Loucy (cell line): ENCODE results near the gene ELOVL4.

Experiments
- CTCF ChIP-seq: fragments of 200-600 bp; sonication (generic); conservative IDR thresholded peaks from 2 replicates; pipeline ENCODE4 v1.5.1; 2014; ENCODE audit warnings: mild to moderate bottlenecking, antibody characterized with exemption, low read length
- EZH2phosphoT487 ChIP-seq: fragments of 200-600 bp; IDR thresholded peaks from 2 replicates; pipeline ENCODE4 v1.6.1; 2018; ENCODE audit warnings: antibody characterized with exemption, mild to moderate bottlenecking, moderate library complexity, borderline replicate concordance

- no peak for TF ChIP-seq CTCF
- TF ChIP-seq EZH2phosphoT487 = no peak
These were observed 19.6 kb downstream of the ELOVL4 start for GRCh38 chr6:79927758-79928157.
